Measurements from ENCODE around the gene SLC18A3. TPM values are rescaled to one million over a fixed set of nuclear protein-coding genes. Genes with fewer than 3 reads are reported as not detected.

SLC18A3 gene
- total and polyA plus RNA-seq, 12 donors = not detected

- TF ChIP-seq, protein P1, sequence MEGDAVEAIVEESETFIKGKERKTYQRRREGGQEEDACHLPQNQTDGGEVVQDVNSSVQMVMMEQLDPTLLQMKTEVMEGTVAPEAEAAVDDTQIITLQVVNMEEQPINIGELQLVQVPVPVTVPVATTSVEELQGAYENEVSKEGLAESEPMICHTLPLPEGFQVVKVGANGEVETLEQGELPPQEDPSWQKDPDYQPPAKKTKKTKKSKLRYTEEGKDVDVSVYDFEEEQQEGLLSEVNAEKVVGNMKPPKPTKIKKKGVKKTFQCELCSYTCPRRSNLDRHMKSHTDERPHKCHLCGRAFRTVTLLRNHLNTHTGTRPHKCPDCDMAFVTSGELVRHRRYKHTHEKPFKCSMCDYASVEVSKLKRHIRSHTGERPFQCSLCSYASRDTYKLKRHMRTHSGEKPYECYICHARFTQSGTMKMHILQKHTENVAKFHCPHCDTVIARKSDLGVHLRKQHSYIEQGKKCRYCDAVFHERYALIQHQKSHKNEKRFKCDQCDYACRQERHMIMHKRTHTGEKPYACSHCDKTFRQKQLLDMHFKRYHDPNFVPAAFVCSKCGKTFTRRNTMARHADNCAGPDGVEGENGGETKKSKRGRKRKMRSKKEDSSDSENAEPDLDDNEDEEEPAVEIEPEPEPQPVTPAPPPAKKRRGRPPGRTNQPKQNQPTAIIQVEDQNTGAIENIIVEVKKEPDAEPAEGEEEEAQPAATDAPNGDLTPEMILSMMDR (IDR thresholded peaks at IDR 0.05) = no peak
- WGBS, 2 donors = 69 to 77% methylated on average over 8 of the region's 8 CpGs
Measured at GRCh38 chr10:49634069-49634660, 24.1 kb downstream of the SLC18A3 start.

GRCh38 chr10:49642311-49642710 is 32.2 kb downstream of the SLC18A3 start:
- intact Hi-C loops (cut with DNase I) = no loop called here
- Histone ChIP-seq H3K36me3 (no peaks in the 10 kb centered on the region), H3K27ac (no peak overlapping the region), H3K9me3 (no peaks in the 10 kb centered on the region), H3K27me3 (peaks cover 0 to 77% (median 48%) of the 10 kb centered on the region in 7 donors), H3K4me3 (no peak overlapping the region), H3K4me1 (no peaks in the 10 kb centered on the region)
- DNase-seq = no peak
- WGBS, 2 donors = 82 to 85% methylated on average over 3 of the region's 3 CpGs
- TF ChIP-seq, protein P1 (IDR thresholded peaks at IDR 0.05) = no peak
- ATAC-seq = no peak

More at GRCh38 chr10:49634069-49634660, 24.1 kb downstream of the SLC18A3 start:
- no peaks in the 10 kb centered on the region for H3K36me3 ChIP-seq
- no peak overlapping the region for H3K4me3 ChIP-seq
- intact Hi-C loops (cut with DNase I) = no loop called here
- no peaks in the 10 kb centered on the region for H3K9me3 ChIP-seq
- ATAC-seq = no peak
- peaks cover 0 to 24% (median 5%) of the 10 kb centered on the region in 7 donors for H3K27me3 ChIP-seq
- no peaks in the 10 kb centered on the region for H3K4me1 ChIP-seq
- DNase-seq = no peak
- no peak overlapping the region for H3K27ac ChIP-seq

GRCh38 chr10:49643241-49644034 is 33.3 kb downstream of the SLC18A3 start:
- H3K4me1 ChIP-seq = no peaks in the 10 kb centered on the region
- WGBS, 2 donors = 83 to 89% methylated on average over 5 of the region's 5 CpGs
- H3K36me3 ChIP-seq = no peaks in the 10 kb centered on the region
- no peak overlapping the region for H3K27ac ChIP-seq
- intact Hi-C loops (cut with DNase I) = no loop called here
- H3K4me3 ChIP-seq = no peak overlapping the region
- H3K27me3 ChIP-seq = peaks cover 0 to 83% (median 48%) of the 10 kb centered on the region in 7 donors
- ATAC-seq (no peak), DNase-seq (no peak)
- H3K9me3 ChIP-seq = no peaks in the 10 kb centered on the region
- TF ChIP-seq, protein P1 (IDR thresholded peaks at IDR 0.05) = no peak

DNA sequence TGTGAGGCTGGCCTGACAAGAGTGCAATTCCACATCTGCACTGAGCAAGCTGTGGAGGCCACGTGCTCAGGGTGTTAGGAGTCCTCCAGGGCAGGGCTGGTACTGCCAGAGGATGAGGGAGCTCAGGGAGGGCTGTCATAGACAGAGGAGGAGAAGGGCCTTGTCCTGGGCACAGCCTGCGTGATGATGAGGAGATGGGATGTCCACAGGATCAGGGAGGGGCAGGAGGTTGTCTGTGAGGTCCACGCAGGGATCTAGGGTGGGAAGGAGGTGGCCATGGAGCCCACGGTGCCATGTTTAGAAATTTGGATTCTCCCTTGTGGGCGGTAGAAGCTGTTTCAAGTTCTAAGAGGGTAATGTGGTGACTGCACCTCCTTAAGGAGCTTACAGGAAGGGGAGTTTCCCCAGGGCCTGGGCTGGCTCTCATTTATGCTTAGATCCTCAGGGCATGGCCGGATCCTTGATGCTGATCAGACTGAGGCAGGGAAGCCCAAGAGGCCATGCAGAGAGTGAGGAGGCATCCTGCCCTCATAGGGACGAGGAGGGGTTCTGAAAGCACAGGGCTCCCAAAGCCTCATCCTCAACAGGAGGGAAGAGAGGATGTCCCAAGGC is 34.0 kb downstream of the SLC18A3 start:
- no peak for DNase-seq
- Histone ChIP-seq H3K4me1 (no peaks in the 10 kb centered on the region), H3K36me3 (no peaks in the 10 kb centered on the region), H3K27me3 (peaks cover 0 to 78% (median 50%) of the 10 kb centered on the region in 7 donors), H3K27ac (no peak overlapping the region), H3K9me3 (no peaks in the 10 kb centered on the region), H3K4me3 (no peak overlapping the region)
- TF ChIP-seq, protein P1 (IDR thresholded peaks at IDR 0.05) = no peak
- WGBS, 2 donors = 69 to 70% methylated on average over 7 of the region's 7 CpGs
- intact Hi-C loops (cut with DNase I) = no loop called here
- ATAC-seq = no peak
